GM23338 (cell line): ENCODE data around the gene ATF4.

Source experiments
- CREB1 ChIP-seq: fragments of 250-450 bp; sonication (Bioruptor Pico); IDR thresholded peaks from 2 replicates; pipeline ENCODE4 v1.5.0; 2020; ENCODE audit warnings: low read depth, mild to moderate bottlenecking, moderate library complexity
- CTCF ChIP-seq, 2 experiments: fragments of 200-600 bp in 1 of 2; sonication (generic) in 1 of 2; conservative IDR thresholded peaks; 2 replicates each; pipeline versions ENCODE4 v1.5.1 to v1.6.1; 2016 to 2017; ENCODE audit warnings: antibody characterized with exemption in 2 of 2, low read depth in 2 of 2, mild to moderate bottlenecking in 2 of 2, moderate library complexity in 1 of 2
- EZH2 ChIP-seq: fragments of 200-600 bp; sonication (generic); IDR thresholded peaks from one replicate; pipeline ENCODE4 v1.8.0; 2017; ENCODE audit warnings: antibody characterized with exemption, mild to moderate bottlenecking, low read depth; ENCODE audit not compliant: unreplicated experiment
- EZH2phosphoT487 ChIP-seq: fragments of 200-600 bp; sonication (generic); IDR thresholded peaks from one replicate; pipeline ENCODE4 v1.8.1; 2018; ENCODE audit warnings: antibody characterized with exemption; ENCODE audit not compliant: unreplicated experiment
- NANOG ChIP-seq: IDR thresholded peaks from 2 replicates; pipeline ENCODE4 v1.6.1; 2016; ENCODE audit warnings: antibody characterized with exemption, borderline replicate concordance
- POLR2AphosphoS5 ChIP-seq: IDR thresholded peaks from 2 replicates; pipeline ENCODE4 v1.6.1; 2016; ENCODE audit warnings: antibody characterized with exemption, low read depth
- REST ChIP-seq: IDR thresholded peaks from one replicate; pipeline ENCODE4 v1.6.1; 2018; ENCODE audit warnings: antibody characterized with exemption; ENCODE audit not compliant: unreplicated experiment

- TF ChIP-seq CTCF (conservative IDR thresholded peaks at IDR 0.05; ENCODE audit: low read depth in 2 of 2) (0 out of 4 replicates have a peak, but pooled peaks of 1 of the 2 experiments have one; percentile 3), EZH2 (no peak), POLR2AphosphoS5 (no peak), CREB1 (CRISPR knock-in tag) (no peak), EZH2phosphoT487 (no peak), REST (no peak), NANOG (no peak)
Observed at GRCh38 chr22:39486951-39487825, 33.2 kb upstream of the ATF4 start.
